HG03064 (cell line): ENCODE measurements around the gene VAC14.
"Not testable (repeated sequence)": the region's sequence is repeated elsewhere in the genome, so short reads cannot be mapped to it uniquely, and the experiment has no call there.

Experiments
- ATAC-seq: cut with Tn5 transposase; IDR thresholded peaks from one replicate; pipeline ENCODE4 v1.9.1; 2021; ENCODE audit warnings: low read depth; ENCODE audit not compliant: unreplicated experiment

The VAC14 gene

DNA sequence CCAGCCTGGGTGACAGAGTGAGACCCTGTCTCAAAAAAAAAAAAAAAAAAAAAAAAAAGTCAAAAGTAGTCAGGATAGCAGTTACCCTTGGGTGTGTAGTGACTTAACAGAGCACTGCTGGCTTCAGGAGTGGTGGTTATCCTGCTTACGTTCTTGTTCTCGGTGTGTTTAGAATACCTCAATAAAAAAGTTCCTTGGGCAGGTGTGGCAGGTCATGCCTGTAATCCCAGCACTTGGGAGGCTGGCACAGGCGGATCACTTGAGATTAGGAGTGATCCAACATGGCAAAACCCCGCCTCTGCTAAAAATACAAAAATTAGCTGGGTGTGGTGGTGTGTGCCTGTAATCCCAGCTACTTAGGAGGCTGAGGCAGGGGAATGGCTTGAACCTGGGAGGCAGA lies 130.0 kb downstream of the VAC14 start:
- ATAC-seq: not testable (repeated sequence)

DNA sequence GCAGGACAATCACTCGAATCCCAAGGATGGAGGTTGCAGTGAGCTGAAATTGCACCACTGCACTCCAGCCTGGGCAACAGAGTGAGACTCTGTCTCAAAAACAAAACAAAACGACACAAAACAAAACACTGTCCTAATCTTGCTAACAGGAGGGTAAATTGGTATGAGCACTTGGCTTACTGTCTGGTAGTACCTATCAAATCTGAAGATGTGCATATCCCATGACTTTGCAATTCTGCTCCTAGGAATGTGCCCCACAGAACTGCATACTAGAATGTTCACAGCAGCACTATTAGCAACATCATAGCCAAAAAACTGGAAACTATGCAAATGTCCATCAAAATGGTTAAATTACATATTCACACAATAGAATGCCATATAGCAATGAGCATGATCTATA lies 130.8 kb downstream of the VAC14 start:
- ATAC-seq: no peak

DNA sequence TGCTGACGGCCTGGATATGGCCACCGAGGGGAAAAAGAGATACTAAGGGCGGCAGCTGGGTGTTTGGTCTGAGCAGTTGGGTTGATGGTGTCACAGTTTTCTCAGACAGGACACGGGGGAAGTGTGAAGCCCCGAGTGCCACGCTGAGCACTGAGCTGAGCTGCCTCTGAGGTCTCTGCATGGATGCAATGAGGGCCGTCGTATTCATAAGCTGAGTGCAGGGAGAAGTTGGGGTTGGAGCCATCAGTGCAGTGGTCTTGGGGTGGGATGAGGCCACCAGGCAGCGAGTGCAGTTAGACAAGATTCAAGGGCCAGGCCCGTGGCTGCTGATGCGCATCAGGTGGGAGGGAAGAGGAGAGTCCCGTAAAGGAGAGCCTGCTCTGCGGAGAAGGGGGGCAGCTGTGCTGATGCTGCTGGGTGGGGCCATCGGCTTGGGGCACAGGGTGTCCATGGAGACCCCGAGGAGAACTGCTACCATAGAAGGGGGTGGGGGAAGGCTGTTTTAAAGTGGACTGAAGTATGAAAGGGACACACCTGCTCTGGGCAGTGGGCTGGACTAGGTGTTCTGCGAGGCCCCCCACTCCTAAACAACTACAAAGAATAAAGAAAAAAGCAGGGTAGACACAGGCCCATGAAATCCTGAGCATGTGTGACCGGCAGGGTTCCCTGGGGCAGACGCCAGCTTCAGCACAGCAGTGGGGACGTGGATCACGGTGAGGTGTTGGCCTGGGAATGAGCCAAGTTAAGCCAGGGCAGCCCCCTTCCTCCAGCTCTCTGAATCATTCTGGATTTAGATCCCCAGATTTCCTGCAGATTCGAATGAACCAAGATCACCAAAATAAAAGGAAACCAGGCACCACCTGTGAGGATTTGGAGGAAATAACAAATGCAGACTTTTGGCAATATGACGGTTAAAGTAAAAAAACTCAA lies 134.9 kb downstream of the VAC14 start:
- no peak for ATAC-seq

DNA sequence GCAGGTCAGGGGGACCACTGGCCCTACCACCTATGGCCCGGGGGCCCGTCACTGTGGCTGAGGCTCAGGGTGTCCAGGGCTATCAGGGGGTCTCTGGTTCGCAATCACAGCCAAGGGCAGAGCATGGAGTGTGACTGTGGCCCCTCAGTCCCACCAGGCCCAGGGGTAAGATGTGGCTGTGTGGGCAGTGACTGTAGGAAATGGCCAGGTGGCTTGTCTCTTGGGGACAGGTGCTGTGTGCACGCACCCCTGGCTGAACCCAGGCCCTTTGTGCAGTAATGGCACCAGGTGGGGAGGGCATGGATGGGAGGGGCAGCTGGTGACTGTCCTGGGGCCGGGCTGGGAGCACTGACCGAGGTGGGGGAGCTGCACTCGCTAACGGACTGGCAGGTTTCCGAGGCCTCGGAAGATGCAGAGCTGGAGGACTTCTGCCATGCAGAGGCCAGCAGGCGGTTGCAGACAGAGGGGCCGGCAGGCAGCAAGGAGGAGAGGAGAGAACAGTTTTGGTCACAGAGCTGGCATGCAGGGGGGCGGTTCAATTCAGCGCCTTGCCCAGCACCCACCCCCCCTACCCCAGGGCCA lies 135.8 kb downstream of the VAC14 start:
- no peak for ATAC-seq

DNA sequence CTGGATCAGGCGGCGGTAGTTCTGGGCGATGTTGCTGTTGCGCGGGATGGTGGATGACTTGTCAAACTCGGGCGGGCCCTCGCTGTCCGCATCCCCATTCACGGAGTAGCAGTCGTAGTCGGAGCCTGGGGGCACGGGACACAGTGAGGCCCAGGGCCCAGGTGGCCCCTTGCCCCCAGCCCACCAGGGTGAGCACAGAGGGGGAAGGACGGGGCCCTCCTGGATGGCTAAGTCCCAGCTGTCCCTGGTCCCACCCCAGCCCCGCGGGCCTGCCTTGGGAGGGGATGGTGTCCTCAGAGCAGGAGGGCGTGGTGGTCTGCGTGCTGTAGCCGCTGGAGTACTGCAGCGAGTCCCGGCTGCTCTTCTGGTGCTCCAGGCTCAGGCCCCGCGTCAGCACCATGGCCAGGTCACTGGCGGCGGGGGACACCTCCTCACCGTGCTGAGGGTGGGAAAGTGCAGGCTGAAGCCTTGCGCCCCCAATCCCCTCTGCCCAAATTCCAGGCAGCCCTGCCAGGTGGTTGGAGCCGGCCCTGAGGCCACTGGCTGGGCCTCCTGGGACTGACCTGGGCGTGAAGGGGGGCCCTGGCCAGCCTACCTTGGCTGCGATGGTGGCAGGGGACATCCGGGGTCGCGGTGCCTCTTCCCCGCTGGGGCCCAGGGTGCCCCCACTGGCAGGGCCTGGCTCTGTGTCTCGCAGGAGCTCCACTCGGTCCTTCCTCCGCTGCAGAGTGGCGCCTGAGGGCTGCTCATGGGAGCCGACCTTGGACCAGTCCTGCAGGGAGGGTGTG lies 136.4 kb downstream of the VAC14 start:
- no peak for ATAC-seq

DNA sequence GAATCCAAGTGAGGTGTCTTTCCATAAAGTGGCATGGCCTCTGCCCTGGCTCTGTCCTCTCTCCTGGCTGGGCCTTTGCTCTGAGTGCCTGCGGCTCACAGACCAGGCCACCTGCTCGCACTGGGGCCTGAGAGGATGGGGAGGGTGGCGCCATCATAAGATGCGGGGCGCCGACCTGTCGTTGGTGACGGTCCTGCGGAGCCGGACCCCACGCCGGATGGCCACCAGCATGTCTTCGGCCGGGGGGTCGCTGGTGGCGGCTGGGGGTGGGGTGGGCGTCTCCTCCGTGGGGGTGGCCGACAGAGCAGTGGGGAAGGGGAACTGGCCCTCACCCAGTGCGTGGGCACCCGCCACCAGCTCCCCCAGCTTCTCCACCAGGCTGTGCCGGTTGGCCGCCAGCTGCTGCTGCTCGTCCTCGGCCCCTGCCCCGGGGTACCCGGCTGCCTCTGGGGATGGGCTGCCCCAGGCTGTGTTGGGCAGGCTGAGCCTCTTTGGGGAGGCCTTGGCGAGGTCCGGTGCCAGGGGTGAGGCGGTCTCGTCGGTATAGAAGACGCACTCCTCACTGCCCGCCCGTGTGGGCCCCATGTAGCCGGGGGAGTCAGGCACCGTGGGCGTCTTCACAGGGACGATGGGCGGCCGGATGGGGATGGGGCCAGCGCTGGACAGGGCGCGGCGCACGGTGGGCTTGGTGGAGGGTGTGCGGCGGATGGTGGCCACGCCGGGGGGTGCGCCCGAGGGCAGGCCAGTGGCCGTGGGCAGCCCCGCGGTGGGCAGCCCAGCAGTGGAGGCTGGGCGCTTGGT lies 137.2 kb downstream of the VAC14 start:
- no peak for ATAC-seq

DNA sequence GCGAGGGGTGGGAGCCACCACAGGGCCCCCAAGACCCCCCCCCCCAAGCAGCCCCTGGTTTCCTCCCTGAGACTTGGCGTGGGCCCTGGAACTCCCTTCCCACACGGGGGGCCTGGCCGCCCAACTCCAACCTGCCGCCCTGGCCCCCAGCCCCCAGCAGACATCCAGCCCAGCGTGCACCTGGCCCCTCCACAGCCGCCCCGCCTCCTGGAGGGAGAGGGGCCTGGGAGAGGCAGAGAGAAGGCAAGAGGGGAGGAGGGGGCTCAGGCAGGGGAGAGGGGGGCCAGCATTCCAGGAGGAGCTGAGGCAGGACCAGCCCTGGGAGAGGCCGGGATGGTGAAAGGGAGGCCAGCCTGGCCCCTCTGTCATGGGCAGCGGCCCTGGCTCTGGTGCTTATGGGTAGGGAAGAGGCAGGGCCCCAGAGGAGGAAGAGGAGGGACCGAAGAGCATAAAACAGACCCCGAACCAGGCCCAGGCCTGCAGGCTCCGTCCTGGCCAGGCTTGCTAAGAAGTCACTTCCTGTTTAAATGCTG lies 137.9 kb downstream of the VAC14 start:
- ATAC-seq: no peak

DNA sequence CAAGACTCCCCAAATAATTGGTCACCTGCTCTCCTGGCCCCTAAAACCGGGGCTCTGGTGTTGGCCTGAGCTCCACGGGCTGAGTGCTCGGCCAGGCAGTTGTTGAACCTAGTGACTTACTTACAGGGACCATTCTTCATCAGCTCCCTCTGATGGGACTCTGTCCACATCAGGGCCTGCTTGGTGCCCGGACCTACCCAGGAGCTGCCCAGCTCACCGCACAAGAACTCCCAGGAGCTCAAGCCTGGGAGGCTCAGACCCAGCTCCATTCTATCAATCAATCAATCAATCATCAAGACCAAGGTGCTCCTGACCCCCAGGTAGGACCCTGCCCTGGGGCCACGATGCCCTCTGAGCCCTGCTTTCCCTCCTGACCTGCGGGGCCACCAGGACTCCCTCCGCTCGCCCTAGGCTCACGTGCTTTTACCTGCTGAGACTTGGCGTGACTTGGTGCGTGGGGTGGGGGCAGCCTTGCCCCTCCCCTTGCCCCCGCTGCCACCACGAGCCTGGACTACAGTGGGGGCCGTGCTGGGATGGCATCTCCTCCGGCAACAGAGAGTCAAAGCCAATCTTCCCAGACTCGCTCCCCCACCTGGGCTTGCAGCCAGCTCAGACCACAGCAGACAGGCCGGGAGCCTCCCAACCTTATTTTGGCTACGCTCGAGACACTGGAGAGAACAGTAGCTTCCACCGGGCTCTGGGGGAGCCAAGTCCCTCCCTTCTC lies 138.9 kb downstream of the VAC14 start:
- no peak for ATAC-seq

DNA sequence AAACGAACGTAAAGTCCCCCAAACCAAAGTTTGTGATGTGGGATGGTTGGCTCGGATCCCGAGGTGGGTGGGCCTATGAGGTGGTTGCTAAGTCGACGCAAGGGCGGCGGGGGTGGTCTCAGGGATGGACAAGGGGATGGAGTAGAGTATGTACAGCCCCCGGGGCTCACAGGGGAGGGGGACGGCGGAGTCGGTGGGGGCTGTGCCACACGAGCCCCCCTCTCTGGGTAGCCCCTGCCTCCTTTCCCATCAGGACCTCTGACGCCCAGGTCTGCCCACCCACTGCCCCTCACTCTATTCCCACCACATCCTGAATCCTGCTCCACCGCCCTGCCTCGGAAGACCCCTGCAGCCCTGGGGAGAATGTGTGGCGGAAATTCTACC lies 139.4 kb downstream of the VAC14 start:
- ATAC-seq: no peak

DNA sequence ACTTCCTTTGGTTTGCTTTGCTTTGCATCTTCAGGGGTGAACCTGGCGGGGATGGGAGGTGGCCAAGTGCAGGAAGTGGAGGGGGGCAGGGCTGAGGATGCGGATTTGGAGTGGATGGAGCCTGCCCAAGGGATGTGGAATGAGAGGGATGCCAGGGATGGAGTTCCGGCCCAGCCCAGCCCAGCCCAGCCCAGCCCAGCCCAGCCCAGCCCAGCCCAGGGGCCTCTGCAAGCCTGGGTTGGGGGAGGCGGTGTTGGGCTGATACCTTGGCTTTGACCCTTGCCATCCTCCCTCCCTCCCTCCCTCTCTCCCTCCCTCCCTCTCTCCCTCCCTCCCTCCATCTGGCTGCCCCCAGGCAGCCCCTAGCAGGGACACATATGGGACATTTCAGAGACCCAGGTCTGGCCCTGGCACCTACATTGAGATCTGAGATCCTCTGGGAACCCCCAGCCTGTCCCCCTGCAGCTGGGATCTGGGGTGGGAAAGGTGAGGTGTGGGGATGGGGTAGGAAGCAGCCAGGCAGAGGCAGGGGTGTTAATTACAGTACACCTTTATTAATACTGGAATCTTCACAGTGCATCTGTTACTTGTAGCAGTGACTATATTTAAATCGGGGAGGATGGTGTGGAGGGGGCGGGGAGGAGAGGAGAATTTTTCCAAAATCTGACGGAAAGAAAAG lies 140.1 kb downstream of the VAC14 start:
- no peak for ATAC-seq

DNA sequence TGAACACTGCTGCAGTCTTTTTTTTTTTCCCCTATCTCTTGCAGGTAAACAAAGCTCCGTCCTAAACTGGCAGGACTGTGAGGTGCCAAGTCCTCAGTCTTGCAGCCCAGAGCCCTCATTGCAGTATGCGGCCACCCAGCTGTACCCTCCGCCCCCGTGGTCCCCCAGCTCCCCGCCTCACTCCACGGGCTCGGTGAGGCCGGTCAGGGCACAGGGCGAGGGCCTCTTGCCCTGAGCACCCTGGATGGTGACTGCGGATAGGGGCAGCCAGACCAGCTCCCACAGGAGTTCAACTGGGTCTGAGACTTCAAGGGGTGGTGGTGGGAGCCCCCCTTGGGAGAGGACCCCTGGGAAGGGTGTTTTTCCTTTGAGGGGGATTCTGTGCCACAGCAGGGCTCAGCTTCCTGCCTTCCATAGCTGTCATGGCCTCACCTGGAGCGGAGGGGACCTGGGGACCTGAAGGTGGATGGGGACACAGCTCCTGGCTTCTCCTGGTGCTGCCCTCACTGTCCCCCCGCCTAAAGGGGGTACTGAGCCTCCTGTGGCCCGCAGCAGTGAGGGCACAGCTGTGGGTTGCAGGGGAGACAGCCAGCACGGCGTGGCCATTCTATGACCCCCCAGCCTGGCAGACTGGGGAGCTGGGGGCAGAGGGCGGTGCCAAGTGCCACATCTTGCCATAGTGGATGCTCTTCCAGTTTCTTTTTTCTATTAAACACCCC lies 140.8 kb downstream of the VAC14 start:
- ATAC-seq: no peak

DNA sequence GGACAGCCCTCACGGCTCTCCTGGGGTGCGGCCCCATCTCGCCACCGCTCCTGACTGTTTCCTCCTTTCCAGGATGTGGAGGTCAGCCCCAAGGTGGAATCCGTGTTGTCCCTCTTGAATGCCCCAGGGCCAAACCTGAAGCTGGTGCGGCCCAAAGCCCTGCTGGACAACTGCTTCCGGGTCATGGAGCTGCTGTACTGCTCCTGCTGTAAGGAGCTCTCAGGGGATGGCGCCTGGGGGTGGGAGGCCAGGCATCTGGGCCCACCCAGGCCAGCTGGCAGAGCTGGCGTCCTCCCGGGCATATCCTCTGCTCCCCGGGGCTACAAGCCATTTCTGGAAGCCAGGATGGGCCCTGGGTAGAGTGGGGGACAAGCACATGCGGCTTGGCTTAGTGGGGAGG lies 141.4 kb downstream of the VAC14 start:
- ATAC-seq: no peak

DNA sequence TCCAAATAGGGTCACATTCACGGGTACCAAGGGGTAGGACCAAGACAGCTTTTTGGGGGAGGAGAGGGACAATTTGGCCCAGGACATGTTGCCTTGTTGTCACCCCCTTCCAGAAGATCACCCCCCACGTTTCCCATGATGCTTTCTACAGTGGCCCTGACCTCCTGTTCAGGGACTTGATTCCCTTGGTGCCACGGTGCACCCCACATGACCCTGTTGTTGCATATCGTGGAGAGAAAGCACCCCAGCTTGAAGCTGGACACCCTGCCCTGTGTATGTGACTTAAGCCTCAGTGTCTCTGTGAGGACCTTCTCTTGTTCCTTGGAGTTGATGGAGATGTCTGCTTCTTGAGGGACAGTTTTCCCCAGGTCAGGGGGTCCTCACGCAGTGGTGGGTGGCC lies 142.0 kb downstream of the VAC14 start:
- ATAC-seq: no peak

DNA sequence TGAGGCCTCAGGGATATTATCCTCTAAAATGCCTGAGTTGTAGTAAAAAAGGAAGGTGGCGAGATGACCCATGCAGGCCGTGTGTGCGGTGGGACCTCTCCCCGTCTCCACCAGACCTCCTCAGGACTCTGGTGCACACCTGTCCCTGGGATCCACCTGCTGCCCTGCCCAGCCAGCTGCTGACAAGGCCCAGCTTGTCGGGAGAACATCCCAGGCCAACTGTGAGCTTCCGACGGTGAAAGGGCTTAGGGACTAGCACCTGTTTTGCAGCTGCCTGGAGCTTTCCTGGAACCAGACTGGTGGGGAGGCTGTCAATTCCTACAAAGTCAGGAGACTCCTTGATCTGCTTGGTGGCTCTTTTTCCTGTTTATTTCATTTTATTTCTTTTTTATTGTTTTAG lies 143.0 kb downstream of the VAC14 start:
- no peak for ATAC-seq

DNA sequence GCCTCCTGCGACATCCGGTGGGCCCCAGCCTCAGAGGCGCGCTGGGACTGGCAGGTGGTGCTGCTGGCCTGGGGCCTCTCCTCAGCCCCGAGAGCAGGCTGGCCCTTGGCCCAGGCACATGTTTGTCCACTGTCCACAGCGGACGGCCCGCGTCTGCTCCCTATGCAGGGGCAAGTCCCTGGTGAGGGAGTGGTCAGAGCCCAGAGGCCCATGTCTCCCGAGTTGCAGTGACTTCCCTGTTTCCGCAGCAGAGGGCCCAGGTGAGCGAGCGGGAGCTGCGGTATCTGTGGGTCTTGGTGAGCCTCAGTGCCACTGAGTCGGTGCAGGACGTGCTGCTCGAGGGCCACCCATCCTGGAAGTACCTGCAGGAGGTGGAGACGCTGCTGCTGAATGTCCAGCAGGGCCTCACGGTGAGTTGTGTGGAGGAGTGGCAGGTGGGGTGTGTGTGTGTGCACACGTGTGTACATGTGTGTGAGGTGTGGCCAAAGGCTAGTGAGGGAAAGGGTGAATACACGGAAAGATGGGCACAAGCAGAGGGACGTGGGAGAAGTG lies 144.2 kb downstream of the VAC14 start:
- no peak for ATAC-seq

DNA sequence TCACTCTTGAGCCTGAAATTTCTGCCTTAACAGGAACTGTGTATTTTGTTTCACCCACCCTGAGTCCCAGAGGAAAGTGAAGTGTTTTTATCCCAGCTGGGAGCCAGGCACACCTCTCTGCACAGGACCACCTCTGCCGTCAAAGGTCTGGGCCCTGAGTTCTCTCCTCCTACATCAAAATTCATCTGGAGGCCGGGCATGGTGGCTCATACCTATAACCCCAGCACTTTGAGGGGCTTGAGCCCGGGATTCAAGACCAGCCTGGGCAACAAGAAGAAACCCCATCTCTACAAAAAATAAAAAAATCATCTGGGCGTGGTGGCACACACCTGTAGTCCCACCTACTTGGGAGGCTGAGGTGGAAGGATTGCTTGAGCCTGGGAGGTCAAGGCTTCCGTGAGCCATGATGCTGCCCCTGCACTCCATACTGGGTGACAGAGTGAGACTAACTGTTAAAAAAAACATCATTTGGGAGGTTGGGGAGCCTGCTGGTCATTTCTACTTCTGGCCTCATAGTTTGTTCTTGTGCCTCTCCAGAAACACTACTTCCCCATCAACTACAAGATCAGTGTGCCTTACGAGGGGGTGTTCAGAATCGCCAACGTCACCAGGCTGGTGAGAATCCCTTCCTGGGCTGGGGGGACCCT lies 144.8 kb downstream of the VAC14 start:
- no peak for ATAC-seq

DNA sequence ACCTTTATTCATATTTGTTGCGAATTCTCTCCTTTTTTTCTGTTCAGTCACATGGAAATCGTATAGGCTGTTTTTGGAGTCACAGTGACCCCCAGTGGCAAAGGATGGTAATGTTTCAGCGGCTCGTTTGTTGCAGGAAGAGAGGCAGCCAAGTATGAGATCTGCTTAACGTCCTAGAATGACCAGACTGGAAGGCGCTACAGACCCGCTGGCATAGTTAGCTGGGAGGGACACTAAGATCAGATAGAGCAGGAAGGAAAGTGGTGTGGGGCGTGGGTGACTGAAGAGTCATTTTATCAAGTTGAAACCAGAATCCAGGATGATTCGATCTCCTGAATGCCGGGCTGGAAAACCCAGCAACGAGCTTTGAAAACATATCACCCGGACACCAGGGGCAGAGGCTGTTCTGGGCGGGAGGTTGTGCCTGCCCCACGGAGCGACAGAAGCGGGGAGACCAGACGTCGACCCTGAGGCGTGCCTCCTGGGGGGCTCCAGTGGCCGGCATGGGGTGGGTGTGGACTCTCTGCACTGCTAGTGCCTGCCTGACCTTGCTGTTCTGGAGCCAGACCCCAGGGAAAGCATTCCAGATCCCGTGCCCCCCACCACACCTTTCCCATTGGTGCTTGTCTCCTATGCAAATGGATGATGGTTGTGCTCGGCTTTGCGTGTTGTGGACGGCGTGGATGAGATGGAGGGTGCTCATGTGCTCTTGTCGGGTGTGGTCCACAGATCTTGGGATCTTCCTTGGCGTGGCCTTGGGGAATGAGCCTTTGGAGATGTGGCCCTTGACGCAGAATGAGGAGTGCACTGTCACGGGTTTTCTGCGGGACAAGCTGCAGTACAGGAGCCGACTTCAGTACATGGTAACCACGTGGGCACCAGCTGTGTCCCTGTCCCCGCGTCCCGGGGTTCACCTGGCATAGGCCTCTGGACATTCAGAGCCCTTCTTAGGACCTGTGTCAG lies 146.9 kb downstream of the VAC14 start:
- peak; percentile 62 for ATAC-seq
